GM12864 (cell line): ENCODE measurements around the gene MAP3K2.
"Not testable (repeated sequence)": the region's sequence is repeated elsewhere in the genome, so short reads cannot be mapped to it uniquely, and the experiment has no call there.

Experiments used
- DNase-seq: peaks from one replicate; pipeline ENCODE4 v3.0.0-alpha.2; 2011; ENCODE audit warnings: low read depth
- H3K4me3 ChIP-seq: 2 replicates; pipeline ENCODE4 v1.5.1; 2011; ENCODE audit warnings: mild to moderate bottlenecking, low read depth, low read length, control low read depth
- TF ChIP-seq, protein P1 (sequence below): IDR thresholded peaks from 2 replicates; pipeline ENCODE4 v1.5.1; 2011; ENCODE audit warnings: low read depth, mild to moderate bottlenecking, moderate library complexity, low read length, control low read depth, inconsistent platforms; ENCODE audit errors: missing control alignments

MAP3K2 gene

GRCh38 chr2:127355407-127356008 lies 32.3 kb downstream of the MAP3K2 start:
- DNase-seq, result no peak
- TF ChIP-seq, protein P1, sequence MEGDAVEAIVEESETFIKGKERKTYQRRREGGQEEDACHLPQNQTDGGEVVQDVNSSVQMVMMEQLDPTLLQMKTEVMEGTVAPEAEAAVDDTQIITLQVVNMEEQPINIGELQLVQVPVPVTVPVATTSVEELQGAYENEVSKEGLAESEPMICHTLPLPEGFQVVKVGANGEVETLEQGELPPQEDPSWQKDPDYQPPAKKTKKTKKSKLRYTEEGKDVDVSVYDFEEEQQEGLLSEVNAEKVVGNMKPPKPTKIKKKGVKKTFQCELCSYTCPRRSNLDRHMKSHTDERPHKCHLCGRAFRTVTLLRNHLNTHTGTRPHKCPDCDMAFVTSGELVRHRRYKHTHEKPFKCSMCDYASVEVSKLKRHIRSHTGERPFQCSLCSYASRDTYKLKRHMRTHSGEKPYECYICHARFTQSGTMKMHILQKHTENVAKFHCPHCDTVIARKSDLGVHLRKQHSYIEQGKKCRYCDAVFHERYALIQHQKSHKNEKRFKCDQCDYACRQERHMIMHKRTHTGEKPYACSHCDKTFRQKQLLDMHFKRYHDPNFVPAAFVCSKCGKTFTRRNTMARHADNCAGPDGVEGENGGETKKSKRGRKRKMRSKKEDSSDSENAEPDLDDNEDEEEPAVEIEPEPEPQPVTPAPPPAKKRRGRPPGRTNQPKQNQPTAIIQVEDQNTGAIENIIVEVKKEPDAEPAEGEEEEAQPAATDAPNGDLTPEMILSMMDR, result peak; percentile 66
- no peak overlapping the region for H3K4me3 ChIP-seq

- not testable (repeated sequence) for H3K4me3 ChIP-seq, DNase-seq
These were observed 33.7 kb downstream of the MAP3K2 start for GRCh38 chr2:127353873-127354676.

GRCh38 chr2:127353223-127353622 lies 34.6 kb downstream of the MAP3K2 start:
- not testable (repeated sequence) for DNase-seq, H3K4me3 ChIP-seq

DNA sequence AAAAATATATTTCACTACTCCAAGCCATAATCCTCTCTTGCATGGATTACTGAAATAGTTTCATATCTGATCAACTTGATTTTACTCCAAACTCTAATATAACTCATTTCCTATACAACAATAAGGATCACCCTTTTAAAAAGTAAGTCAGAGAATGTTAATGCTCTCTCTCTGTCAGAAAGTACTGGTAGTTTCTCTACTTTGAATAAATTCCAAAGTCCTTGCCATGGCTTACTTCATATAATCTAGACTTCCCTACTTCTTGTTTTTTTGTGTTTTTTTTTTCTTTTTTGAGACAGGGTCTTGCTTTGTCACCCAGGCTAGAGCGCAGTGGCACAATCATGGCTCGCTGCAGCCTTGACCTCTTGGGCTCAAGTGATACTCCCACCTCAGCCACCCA lies 36.2 kb downstream of the MAP3K2 start:
- H3K4me3 ChIP-seq, result no peak overlapping the region

DNA sequence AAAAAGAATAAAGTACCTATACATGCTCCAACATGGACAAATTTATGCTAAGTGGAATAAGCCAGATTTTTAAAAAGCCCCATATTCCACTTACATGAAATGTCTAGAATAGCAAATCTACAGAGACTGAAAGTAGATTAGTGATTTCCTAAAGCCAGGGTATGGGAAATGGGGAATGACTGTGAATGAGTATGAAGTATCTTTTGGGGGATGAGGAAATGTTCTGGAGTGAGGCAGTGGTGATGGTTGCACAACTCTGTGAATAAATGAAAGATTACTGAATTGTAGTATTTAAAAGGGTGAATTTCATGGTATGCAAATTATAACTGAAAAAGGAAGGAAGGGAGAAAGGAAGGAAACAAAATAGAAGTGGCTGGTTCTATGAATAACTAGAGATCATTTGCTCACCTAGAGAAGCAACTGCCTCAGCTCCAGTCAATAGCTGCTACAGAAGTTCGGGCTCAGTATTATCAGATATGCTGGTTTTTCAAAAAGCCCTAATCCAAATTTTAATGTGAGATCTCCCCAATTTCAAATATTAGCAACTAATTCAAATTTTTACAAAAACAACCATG lies 39.3 kb downstream of the MAP3K2 start:
- H3K4me3 ChIP-seq, result no peak overlapping the region
- no peak for DNase-seq
- TF ChIP-seq, protein P1, result no peak

More for the DNA sequence above, 36.2 kb downstream of the MAP3K2 start:
- DNase-seq, result no peak
- TF ChIP-seq, protein P1, result no peak

DNA sequence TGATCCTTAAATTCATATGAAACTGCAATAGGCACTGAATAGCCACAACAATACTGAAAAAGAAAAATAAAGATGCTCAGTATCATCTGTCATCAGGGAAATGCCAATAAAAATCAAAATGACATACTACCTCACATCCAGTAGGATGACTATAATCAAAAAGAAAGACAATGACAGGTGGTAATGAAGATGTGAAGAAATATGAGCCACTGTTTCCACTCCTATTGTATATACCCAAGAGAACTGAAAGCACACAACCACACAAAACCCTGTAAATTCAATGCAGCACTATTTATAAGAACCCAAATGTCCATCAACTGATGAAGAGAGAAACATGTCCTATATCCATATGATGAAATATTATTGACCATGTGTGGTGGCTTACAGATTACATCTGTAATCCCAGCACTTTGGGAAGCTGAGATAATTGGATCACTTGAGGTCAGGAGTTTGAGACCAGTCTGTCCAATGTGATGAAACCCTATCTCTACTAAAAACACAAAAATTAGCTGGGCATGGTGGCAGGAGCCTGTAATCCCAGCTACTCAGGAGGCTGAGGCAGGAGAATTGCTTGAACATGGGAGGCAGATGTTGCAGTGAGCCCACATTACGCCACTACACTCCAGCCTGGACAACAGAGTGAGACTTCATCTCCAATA lies 39.9 kb downstream of the MAP3K2 start:
- H3K4me3 ChIP-seq, result no peak overlapping the region
- TF ChIP-seq, protein P1, result no peak
- DNase-seq, result no peak

DNA sequence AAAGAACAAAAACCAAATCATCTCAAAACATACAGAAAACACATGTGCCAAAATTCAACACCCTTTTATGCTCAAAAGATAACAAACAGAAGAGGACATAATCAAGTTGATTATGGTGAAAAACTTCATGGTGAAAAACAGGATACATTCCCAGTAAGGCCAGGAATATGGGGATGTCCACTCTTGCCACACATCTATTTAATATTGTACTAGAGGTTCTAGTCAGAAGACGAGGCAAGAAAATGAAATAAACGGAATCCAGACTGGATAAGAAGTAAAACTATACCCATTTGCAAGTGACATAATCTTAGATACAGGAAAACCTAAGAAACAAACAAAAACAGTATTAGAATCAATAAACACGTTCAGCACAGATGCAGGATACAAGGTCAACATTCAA lies 40.8 kb downstream of the MAP3K2 start:
- H3K4me3 ChIP-seq, result no peak overlapping the region
- TF ChIP-seq, protein P1, result no peak
- no peak for DNase-seq
